ENCODE measurements around the gene UQCC3.

DNA sequence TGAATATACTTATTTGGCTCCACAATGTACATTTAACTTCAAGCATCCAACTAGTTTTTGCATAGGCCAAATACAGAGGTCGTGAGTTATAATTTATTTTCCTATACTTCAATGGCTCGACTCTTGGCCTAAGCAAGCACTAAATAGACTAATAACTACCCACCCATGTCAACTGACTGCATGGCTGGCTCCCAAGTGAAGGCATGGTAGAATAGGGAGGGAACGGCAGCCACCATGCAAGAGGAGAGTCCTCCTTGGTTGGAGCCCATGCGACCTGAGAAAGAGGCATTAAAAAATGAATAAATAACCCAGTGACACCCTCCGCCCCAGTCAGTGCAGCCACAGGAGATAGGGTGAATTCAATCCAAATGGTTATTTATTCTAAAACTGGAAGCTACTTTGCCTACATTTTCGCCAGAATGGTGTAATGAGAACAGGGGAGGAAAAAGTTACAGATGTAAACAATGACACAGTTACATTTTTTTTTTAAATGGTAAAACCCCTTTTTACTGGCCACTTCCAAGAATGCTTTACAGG, 40.9 kb downstream of the UQCC3 start:
- TF ChIP-seq TARDBP (CRISPR knock-in tag; IDR thresholded peaks at IDR 0.05) (no peak), RFX5 (IDR thresholded peaks at IDR 0.05; ENCODE audit: low read depth, low read length) (no peak), ZNF354B (CRISPR knock-in tag; IDR thresholded peaks at IDR 0.05) (no peak), GABPA (IDR thresholded peaks at IDR 0.05; ENCODE audit: low read depth, low read length) (no peak), GABPA (CRISPR knock-in tag; IDR thresholded peaks at IDR 0.05; ENCODE audit: low read depth) (no peak), ZNF775 (CRISPR knock-in tag; IDR thresholded peaks at IDR 0.05; ENCODE audit: borderline replicate concordance) (no peak), POLR2A (IDR thresholded peaks at IDR 0.05; ENCODE audit: insufficient read depth in 1 of 2, low read depth in 2 of 2, low read length in 2 of 2) (no peak), RAD21 (CRISPR knock-in tag; IDR thresholded peaks at IDR 0.05) (no peak), CHD4 (IDR thresholded peaks at IDR 0.05; ENCODE audit: borderline replicate concordance, low read length) (no peak)
- TF ChIP-seq, protein P1, sequence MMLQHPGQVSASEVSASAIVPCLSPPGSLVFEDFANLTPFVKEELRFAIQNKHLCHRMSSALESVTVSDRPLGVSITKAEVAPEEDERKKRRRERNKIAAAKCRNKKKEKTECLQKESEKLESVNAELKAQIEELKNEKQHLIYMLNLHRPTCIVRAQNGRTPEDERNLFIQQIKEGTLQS (CRISPR knock-in tag; IDR thresholded peaks at IDR 0.05), result no peak
